ENCODE results near the gene ZNF516.

ZNF516 gene

DNA sequence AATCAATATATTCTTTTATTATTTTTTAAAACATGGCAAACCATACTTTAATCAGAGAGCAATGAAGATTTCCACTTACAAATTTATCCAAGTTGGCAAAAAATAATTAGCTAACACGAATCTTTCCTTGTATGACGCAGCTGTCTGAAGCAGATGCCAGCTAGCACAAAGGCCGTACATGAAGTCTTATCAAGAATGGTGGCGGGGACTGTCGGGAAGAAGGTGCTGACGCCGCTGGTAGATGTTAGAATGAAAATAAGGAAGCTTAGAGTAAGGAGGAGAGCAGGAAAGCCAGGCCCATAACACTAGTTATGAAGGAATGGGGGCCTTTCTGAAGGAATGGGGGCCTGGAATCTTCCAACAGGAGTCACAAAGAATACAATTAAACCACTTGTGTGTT is 96.7 kb downstream of the ZNF516 start:
- DNase-seq: no peak

DNA sequence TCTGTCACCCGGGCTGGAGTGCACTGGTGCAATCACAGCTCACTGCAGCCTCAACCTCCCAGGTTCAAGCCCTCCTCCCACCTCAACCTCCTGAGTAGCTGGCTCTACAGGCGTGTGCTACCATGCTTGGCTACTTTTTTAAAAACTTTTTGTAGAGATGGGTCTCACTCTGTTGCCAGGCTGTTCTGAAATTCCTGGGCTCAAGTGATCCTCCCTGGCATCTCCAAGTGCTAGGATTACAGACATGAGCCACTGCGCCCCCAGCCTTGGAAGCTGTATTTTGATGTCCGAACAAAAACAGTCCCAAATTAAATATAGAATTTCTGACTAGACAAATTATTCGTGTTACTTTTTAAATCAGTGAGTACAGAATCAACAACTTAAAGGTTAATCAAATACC is 97.4 kb downstream of the ZNF516 start:
- no peak for DNase-seq

DNA sequence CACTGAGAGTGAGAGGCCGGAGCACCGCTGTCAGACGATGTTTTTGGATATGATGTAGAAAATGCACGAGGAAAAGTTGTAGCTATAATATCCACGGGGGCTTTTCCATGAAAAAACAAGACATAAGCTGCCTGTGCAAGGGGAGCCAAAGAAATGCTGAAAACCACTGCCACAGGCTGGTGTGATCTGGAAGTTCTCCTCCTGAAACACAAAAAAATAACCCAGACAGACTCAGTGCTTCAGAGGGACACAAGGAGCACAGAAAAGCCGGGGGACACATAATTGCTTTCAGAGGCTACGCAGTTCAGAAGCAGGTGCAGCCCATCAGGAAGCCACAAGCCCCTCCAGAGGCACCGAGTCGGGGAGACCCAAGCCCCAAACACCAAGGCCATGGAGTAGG is 98.2 kb downstream of the ZNF516 start:
- no peak for DNase-seq

DNA sequence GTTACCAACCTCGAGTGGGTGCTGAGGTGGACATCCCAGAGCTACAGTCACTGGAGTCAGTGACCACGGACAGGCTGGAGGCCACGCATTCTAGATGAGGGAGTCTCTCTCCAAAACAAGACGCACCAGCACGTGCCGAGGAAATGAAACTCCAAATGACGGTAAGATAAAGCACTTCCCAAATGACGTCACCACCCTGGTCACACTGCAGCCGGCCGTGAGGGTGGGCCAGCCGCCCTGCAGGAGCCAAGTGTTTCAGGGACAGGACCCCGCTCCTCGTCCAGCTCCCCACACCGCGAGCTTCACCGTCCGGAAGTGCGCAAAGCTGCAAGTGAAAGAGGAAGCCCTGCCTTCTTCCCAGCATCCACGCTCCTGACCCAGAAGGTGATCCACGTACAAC is 99.4 kb downstream of the ZNF516 start:
- no peak for DNase-seq

DNA sequence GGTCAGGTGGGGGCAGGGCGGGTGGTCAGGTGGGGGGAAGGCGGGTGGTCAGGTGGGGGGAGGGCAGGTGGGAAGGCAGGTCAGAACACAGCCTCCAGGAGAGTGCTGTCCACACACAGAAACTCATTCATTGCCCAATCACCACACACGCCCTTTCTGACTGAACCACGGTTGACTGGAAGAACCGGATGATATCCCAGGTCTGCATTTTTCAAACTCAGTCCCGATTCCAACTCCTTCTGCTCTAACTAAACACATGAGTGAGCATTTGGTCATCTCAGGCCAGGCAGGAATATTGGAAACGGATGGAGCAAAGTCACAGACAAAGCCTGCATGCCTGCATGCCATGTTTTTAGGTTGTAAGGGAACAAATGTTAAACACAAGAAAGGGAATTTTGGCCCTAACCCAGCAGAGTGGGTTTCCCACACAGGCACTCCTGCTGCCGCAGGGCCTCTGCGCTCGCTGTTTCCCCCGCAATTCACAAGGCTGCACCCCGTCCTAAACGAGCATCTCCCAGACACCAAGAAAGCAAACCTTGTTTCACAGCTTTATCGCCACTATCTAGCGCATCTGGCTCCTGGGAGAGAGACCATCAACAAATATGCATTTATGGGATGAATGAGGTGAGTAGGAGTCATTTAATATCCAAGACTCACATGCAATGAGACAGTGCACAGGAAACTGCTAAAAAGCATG is 100.1 kb downstream of the ZNF516 start:
- no peak for DNase-seq

DNA sequence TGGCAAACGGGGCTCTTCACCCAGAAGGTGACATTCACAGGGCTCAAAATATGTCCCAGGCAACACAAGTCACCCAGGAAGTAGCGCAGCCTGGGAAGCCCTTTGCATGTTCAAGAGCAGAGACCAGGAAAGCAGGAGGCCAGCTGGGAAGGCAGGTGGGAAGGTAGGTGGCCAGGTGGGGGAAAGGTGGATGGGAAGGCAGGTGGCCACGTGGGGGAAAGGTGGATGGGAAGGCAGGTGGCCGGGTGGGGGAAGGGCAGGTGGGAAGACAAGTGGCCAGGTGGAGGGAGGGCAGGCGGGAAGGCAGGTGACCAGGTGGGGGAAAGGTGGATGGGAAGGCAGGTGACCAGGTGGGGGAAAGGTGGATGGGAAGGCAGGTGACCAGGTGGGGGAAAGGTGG is 102.7 kb downstream of the ZNF516 start:
- DNase-seq: no peak

DNA sequence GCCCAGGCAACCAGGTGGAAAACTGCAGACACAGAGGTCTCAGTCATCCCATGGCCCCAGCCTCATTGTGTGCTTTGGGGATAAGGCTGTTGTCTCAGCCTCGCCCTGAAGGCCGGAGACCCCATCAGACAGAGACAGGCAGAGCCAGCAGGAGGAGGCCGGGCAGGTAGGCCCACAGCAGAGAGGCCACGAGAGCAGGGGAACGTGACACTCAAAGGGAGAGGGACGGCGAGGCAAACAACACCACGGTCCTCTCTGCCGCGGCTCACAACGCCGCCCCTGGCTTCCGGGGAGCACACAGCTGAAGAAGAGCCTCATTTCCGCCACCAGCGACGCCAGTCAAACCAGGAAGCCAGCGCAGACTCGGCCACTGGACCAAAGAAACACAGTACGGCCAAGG is 103.3 kb downstream of the ZNF516 start:
- DNase-seq: no peak

DNA sequence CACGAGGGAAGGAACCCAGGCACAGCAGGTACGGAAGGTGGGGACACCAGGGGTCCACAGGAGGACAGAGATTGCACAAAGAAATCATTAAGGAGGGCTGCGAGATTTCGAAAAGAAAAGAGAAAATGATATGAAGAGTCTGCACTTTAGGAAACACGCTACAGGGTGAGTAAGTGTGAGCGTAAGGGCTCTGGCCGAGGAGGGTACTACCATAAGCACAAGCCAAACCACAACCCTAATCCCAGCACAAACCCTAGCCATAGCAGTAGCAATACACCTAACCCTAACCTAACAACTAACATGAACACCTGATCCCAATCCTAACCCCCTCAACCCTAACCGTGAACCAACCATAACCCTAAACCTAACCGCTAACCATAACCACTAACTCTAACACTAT is 104.0 kb downstream of the ZNF516 start:
- DNase-seq: no peak

DNA sequence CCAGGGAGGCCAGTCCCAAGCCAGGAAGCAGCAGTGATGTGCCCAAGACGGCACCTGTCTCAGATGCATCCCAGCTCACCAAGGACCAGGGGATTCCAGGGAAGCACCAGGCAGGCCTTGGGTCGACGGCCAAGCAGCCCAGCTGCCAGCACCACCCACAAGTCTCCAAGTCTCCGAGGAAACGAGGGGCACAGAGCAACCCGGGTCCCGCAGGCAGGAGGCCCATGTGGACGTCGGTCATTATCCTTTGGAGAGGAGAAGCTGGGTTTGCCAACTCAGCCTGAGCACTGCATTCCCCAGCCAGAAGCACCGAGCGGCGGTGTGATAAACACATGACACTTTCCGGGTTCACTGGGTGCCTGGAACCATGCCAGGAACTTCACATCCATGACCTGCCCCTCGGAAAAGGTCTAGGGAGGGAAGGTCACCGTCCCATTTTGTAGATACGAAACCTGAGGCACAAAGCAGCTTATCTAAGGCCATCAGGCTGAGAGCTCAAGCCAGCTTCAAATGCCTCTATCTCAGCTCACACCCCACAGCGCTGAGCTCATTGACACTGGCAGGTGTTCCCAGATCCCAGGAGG is 104.5 kb downstream of the ZNF516 start:
- DNase-seq: no peak

DNA sequence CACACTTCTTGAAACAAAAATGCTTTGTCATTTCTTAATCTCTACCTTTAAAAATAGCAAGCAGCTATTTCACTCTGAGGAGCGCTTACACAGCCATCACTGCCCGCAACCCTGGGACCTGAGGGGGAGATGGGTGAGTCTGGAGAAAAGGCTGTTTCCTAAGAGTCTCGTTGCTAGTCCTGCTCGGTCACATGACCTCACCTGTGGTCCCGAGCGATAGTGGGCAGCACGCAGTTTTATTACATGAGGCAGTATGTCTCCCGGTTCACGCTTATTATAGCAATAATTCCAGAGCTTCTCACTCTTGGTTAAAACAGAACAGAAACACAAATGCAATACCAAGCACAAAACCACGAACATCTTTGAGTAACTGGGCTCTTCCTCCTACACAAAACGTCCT is 105.3 kb downstream of the ZNF516 start:
- DNase-seq: no peak

DNA sequence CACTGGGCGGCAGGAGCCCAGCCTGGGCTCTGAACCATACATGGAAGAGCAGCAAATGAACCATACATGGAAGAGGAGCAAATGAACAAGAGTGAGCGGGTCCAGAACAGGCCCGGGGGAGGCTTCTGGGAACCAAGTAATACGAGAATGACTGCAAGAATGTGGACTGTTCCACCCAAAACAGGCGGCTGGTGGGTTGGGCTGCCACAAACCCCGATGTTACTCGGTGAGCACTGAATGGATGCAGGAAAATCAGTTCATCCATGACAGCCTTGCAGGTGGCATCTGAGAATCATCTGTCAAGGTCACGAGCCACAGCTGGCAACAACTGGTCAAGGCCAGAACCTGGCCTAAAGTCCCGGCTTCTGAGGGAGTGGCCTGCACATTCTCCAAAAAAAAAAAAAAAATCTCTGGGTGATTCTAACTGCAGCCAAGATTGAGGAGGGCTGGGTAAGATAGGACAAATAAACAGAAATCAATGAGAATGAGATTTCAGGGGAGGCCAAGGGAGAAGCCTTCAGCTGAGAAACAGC is 106.1 kb downstream of the ZNF516 start:
- no peak for DNase-seq

DNA sequence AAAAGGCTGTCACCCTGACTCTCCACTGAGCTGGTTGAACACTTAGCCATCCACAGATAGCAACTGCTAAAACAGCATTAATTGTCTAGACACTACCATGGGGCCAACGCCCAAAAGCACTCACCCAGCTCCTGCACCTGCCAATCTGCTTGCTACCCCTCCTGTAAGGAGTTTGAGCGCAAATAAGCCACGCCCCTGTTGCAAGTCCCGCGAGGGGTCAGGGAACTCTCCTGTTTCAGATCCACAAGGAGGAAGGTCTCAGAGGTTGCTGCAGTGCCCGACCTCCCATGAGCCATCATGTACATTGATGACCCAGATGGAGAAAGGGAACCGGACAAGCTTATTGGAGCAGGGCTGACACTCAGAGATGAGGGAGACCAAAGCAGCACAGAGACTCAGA is 106.8 kb downstream of the ZNF516 start:
- no peak for DNase-seq

DNA sequence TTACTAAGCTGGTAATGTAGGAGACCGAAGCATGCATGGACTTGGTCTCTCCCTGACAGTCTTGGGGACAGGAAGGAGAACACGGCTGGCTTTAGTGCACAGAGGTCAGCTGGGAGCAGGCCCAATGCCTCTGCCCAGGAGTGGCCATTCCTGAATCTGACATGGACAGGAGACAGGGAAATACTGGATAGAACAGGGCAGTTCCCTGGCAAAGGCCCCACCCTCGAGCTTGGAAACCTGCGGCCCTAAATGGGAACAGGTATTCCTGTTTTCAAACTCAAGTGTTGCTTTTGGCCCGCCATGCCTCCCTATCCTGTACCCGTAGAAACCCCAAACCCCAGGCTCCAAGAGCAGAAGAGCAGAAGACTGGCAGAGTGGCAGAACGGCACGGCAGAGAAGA is 107.4 kb downstream of the ZNF516 start:
- no peak for DNase-seq

DNA sequence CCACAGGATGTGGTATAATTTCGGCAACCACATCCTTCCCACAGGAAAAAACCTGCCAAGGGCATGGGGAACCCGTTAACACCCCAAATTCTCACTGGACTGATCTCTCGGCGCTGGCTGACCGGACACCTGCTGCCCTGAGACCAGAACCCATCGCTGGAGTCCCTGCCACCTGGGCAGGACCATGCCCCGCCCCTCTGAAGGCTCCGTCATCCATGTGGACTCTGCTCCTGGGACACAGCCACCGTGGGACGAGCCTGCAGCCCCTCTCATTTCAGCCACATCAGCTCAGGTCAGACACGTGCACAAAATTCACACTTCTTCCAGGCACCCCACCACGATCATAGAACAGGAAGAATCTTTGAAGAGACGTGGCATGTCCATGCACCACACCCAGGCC is 108.2 kb downstream of the ZNF516 start:
- DNase-seq: no peak

DNA sequence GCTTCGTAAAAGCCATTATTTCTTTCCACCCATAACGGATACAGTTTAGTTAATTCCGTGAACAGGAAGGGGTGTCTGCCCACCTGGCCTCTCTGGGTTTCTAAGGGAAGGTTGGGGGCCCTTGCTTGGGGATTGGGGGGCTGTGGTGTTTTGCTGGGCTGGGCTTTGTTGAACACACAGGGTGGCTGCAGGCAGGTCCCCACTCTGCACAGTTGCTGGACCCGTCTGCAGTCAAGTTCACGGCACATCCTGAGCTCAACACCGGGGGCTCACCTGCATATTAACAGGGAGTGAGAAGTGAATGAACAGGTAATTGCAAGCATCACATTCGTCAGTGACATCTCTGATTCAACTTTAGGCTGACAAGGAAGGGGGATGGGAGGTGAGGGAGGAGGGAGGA is 109.0 kb downstream of the ZNF516 start:
- no peak for DNase-seq

DNA sequence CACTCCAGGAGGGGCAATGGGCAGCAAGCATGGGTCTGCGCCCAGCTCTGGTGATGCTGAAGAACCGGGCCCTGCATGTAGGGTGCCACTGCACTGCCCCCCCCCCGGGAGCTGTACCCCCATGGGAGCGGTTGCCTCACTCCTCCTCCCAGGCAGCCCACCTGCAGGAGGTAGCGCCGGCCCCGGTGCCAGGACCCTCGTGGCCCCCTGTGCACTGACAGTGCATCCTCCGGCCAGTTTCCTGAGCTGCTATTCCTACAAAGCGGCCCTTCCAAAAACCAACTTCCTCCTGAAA is 109.4 kb downstream of the ZNF516 start:
- no peak for DNase-seq

DNA sequence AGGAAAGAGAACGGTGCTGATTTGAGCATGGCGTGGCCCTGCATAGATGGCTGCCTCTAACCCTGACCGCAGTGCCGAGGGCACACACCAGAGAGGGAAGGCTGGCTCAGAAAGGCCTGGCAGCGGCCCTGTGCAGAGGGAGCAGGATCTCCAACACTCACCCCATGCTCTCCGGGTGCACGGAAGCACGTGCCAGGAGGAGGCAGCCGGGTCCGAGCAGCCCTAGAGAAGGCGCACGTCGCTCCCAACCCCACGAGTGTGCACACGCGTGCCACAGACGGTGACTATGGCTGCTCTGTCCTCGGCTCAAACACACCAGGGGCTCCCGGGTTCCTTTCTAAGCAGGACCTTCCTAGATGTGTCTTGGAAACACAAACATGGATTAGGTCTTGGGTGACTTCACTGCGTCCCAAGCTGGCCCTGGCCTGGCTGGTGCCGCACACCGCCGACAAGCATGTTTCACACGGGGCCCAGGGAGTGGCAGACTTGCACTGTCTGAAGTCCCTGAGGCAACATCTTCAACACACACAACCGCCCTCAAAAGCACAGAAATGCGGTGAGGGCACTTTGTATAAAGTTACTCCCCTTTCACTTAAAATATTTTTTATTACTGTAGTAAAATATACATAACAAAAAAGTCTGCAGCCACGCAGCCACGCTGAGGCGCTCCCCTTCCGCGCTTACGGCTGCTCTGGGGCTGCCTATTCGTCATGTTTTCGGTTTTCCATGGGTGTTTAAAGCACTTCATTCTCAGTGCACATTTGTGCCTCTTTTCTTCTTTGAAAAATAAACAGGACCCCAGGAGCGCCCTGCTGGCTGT is 110.0 kb downstream of the ZNF516 start:
- no peak for DNase-seq

DNA sequence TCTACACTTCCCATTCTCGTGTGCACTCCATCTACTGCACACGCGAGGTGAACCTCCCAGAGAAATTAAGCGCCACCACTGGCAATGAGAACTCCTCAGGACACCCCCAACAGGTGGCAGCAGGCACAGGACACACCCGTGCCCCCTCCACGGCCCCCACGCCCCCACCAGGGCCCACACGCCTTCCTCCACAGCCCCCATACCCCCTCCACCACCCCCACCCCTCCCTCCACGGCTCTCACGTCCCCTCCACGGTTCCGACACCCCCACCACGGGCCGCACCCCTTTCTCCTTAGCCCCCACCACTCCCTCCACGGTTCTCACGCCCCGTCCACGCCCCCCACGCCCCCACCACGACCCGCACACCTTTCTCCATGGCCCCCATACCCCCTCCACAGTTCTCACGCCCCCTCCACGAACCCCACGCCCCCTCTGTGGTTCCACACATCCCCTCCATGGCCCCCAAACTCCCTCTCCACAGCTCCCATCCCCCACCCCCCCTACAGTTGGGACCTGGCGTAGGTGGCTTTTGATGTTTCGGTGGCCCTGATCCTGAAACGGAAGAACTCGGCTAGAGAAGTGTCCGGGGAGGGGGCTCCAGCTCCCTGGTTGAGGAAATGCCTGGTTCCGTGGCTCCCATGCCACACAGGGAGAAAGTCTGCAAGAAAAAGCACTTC is 110.8 kb downstream of the ZNF516 start:
- DNase-seq: no peak

DNA sequence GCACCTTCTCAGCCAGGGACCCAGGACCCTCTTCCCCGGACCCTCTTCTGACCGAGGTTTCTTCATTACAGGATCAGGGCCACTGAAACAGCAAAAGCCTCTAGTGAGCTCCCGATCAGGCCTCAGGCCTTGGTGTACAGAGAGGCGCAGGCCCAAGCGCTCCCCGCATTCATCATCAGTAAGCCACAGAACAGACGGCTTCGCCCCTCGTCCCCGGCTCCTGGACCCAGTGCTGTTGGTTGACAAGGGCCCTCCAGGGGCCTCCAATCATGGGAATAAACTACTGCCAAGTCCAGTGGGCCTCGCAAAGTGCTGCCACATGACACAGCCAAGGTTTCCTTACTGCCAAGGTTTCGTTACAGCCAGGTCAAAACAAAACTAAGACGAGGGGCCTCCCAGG is 111.4 kb downstream of the ZNF516 start:
- no peak for DNase-seq

DNA sequence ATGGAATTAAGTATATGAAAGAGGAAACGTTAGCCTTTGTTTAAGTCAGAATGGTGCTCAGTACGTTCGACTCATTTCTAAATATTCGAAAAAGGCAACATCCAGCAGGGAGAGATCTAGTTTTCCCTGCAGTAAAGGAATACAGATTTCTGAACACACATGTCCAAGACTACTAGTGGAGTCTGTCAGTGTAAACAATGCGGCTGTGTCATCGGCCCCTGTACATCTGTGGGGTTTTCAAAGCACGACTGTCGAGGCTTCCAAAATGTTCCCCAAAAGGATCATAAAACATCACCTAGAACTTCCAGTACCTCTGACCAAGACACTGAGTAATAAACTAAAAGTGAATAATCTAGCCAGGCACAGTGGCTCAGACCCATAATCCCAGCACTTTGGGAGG is 112.8 kb downstream of the ZNF516 start:
- no peak for DNase-seq

DNA sequence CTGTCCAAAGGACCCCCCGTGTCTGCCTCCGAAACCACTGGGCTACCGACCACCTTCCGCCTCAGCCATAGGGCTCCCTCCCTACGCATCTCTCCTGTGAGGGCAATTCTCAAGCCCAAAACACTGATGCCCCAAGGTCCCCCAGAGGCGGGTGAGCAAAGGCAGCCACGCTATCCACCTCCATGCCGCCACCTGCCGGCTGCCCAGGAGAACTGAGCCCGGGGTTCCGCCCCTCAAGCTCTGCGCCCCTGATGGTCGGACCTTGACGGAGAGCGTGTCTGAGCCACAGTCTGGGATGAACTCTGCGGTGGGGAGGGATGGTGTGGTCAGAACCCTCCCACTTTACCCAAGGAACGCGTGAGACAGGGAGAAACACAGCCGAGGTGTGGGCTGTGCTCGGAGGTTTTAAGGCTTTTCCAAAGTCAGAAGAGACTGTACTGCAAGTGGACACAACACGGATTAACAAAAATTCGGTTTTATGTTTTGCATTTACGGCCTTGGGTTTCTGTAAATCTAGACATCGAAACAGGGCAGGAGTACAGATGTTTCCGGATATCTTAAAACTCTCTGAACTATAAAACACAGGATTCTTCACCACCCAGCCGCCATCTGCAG is 114.1 kb downstream of the ZNF516 start:
- DNase-seq: peak; percentile 35

DNA sequence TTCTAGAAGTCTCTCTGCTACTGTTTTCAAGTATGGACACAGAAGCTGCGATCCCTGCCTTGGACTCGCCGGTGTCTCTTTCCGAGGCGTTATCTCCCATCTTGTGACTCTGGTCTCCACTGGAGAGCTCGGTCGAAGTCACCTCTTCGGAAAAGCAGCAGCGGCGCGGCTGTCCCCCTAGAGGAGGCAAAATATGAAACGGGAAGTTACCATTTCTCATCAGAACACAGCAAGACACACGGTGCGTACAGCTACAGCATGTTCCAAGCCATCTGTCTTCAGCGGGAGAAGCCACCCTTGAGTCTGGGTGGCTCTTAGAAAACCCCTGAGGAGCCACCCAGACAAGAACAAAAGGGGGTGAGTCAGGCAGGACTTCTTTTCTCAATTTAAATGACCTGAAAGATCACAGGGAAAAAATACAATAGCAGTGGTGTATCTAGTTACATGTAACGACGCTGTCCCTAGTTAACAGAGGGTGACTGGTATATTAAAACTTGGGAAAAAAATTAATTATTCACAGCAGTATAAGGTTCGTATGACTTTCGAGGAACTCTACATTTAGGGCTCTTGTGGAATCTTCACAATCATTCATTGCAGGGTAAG is 114.8 kb downstream of the ZNF516 start:
- DNase-seq: no peak

Data from CD4-positive, alpha-beta T cell treated with Interleukin-17A for 4 hours (primary cell).